HEK293 (cell line): ENCODE measurements around the gene STAT5B.

Experiments used
- MYNN ChIP-seq: fragments of 450-650 bp; formaldehyde crosslinking; IDR thresholded peaks from 2 replicates; pipeline ENCODE4 v1.5.1; 2016; ENCODE audit warnings: missing biosample characterization, missing genetic modification characterization, borderline replicate concordance
- YY1 ChIP-seq: fragments of 450-650 bp; formaldehyde crosslinking; IDR thresholded peaks from 2 replicates; pipeline ENCODE4 v1.5.1; 2018; ENCODE audit warnings: missing biosample characterization, missing genetic modification characterization
- ZFP37 ChIP-seq: fragments of 450-650 bp; formaldehyde crosslinking; IDR thresholded peaks from 2 replicates; pipeline ENCODE4 v1.5.1; 2016; ENCODE audit warnings: missing biosample characterization, missing genetic modification characterization
- ZNF341 ChIP-seq: fragments of 450-650 bp; formaldehyde crosslinking; IDR thresholded peaks from 2 replicates; pipeline ENCODE4; 2016; ENCODE audit warnings: low read depth, missing biosample characterization, missing genetic modification characterization
- ZNF501 ChIP-seq: fragments of 450-650 bp; formaldehyde crosslinking; IDR thresholded peaks from 2 replicates; pipeline ENCODE4 v1.5.1; 2016; ENCODE audit warnings: missing biosample characterization, missing genetic modification characterization
- ZNF514 ChIP-seq: fragments of 450-650 bp; formaldehyde crosslinking; IDR thresholded peaks from 2 replicates; pipeline ENCODE4 v1.5.1; 2016; ENCODE audit warnings: missing biosample characterization, missing genetic modification characterization
- ZNF529 ChIP-seq: fragments of 450-650 bp; formaldehyde crosslinking; IDR thresholded peaks from 2 replicates; pipeline ENCODE4 v1.5.1; 2017; ENCODE audit warnings: missing genetic modification characterization, missing biosample characterization; ENCODE audit not compliant: insufficient replicate concordance
- ZNF561 ChIP-seq: fragments of 450-650 bp; IDR thresholded peaks from 2 replicates; pipeline ENCODE4 v1.5.1; 2018; ENCODE audit warnings: missing biosample characterization, missing genetic modification characterization, borderline replicate concordance
- TF ChIP-seq, protein P1 (sequence below): fragments of 450-650 bp; formaldehyde crosslinking; IDR thresholded peaks from 2 replicates; pipeline ENCODE4 v1.5.1; 2016; ENCODE audit warnings: missing biosample characterization, missing genetic modification characterization, low read depth
- TF ChIP-seq, protein P2 (sequence below): fragments of 450-650 bp; formaldehyde crosslinking; IDR thresholded peaks from 2 replicates; pipeline ENCODE4 v1.5.1; 2016; ENCODE audit warnings: missing biosample characterization, missing genetic modification characterization

DNA sequence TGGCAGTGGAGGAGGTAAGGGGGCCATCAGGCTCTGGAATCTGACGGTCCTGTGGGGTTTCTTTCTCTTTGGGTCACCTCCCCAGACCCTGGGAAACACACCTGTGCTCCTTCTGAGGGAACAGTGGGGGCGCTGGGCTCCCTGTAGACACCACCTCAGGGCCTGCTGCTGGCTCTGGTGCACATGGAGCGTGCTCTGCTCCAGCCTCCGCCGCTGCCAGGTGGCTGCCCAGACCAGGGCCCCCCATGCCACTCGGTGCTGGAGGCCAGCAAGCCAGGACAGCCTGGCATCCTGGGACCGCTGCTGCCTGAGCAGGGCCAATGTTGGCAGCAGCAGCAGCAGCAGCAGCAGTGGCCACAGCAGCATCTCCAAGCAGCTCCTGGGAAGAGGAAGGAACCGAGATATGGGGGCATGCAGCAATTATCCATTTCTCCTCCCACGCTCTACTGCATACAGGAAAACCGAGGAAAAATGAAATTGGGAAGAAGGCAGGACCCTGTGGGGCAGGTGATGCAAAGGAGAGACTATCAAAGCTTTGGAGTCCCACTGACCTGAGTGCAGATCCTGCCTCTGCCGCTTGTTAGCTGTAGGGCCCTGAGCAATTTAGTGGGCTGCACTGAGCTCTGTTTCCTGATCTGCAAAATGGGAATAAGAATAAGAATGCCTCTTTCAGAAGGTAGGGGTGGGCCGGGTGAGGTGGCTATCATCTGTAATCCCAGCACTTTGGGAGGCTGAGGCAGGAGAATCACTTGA, 82.8 kb downstream of the STAT5B start:
- TF ChIP-seq, protein P1, sequence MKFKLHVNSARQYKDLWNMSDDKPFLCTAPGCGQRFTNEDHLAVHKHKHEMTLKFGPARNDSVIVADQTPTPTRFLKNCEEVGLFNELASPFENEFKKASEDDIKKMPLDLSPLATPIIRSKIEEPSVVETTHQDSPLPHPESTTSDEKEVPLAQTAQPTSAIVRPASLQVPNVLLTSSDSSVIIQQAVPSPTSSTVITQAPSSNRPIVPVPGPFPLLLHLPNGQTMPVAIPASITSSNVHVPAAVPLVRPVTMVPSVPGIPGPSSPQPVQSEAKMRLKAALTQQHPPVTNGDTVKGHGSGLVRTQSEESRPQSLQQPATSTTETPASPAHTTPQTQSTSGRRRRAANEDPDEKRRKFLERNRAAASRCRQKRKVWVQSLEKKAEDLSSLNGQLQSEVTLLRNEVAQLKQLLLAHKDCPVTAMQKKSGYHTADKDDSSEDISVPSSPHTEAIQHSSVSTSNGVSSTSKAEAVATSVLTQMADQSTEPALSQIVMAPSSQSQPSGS (tag by site-specific recombination) = no peak
- TF ChIP-seq, protein P2, sequence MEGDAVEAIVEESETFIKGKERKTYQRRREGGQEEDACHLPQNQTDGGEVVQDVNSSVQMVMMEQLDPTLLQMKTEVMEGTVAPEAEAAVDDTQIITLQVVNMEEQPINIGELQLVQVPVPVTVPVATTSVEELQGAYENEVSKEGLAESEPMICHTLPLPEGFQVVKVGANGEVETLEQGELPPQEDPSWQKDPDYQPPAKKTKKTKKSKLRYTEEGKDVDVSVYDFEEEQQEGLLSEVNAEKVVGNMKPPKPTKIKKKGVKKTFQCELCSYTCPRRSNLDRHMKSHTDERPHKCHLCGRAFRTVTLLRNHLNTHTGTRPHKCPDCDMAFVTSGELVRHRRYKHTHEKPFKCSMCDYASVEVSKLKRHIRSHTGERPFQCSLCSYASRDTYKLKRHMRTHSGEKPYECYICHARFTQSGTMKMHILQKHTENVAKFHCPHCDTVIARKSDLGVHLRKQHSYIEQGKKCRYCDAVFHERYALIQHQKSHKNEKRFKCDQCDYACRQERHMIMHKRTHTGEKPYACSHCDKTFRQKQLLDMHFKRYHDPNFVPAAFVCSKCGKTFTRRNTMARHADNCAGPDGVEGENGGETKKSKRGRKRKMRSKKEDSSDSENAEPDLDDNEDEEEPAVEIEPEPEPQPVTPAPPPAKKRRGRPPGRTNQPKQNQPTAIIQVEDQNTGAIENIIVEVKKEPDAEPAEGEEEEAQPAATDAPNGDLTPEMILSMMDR (tag by site-specific recombination) = no peak
- TF ChIP-seq ZNF501 (tag by site-specific recombination) (no peak), ZNF514 (tag by site-specific recombination) (no peak), ZFP37 (tag by site-specific recombination) (no peak), ZNF529 (tag by site-specific recombination) (no peak), YY1 (tag by site-specific recombination) (no peak), ZNF561 (tag by site-specific recombination) (no peak), ZNF341 (no peak), MYNN (tag by site-specific recombination) (no peak)
